CD4-positive, alpha-beta T cell treated with Interleukin-17A for 1 hour (primary cell): Measurements from ENCODE around the gene CASP12.
"Not testable (repeated sequence)": the region's sequence is repeated elsewhere in the genome, so short reads cannot be mapped to it uniquely, and the experiment has no call there.

Experiments used
- DNase-seq: peaks from one replicate; pipeline ENCODE4 v3.0.0-alpha.2; 2020

Gene CASP12

DNA sequence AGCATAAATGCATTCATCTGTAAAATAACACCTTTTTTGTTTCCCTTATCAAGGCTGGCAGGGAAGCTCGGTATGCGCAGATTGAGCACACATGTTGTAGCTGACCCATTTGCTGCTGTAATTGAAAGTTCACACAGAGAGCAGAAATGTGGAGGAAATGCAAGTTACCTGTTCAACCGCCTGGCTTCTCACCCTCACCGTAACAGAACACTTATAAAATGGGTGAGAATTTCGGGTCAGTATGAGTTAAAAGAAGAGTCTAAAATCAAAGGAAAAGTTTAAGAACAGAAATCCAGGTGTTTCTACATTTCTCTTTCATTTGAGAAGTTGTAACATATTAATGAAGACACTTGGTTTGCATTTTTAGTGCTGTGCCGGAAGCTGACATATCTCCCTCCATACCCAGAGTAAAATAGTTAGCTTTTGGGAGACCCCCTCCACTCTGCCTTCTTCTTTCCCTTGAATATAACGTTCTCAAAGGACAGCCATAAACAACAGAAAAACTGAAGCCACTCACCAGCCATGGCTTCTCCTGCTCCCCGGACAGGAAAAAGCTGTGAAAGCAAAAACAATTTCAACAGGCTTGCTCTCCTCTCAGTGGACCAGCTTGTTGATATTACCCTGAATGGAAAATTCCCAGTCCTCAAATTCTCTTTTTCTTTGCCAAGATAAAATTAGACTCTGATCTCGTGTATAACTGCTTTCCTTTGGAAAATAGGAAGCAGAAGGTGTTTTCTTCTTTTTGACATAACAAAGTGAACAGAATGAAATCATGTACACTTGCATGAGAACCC is at the start of gene CASP12:
CASP12 (minus strand) TSS at position 570 of the 794 bp plus-strand sequence.
- peak; percentile 49 for DNase-seq

DNA sequence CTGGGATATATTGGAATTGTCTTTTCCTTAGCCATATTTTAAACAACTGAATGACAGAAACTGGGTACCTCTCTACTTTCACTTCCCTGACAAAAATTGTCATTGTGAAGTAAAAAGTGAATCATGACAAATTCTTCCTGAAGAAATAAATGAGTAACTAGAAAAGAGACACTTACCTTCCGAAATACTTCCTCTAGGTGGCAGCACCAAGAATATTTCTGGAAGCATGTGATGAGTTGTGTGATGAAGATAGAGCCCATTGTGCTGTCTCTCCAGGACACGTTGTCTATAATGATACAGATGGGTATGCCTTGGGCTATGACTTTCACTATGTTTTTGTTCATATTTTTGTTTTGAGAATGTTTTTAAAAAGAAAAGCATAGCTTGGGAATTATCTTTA is 48.6 kb upstream of the CASP12 start:
- peak; percentile 76 for DNase-seq

DNA sequence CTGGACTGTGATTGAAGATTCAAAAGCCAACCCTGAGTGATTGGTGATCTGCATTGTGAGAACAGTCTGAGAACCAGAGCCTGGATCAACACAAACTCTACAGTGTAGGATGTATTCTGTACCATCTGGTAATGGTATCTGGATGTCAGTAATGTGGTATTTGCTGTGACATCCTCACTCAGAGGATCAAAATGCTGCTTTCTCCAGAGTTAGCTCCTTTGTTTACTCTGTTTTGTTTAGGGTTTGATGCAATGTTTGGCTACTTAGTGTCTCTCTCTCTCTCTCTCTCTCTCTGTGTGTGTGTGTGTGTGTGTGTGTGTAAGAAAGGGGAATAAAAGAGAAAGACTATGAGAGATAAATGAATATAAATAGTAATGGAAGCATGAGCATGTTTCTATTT is 45.8 kb upstream of the CASP12 start:
- DNase-seq, result no peak

DNA sequence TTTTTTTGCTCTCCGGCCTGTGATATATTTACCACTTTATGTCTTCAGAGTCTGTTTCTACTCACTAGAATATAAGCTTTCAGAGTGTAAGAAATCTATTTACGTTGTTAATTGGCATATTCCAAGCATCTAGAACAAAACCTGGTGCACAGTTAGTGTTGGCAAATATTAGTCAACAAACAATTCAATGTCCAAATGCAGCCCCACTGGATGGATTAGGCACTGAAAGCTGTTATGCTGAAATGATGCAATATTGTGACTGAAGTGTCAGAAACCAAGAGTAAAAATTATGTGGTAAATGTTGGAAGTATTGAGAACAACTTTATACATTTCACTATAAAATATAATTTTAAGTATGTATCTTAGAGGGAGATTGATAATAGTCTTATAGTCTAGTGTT is 45.3 kb upstream of the CASP12 start:
- DNase-seq, result no peak

DNA sequence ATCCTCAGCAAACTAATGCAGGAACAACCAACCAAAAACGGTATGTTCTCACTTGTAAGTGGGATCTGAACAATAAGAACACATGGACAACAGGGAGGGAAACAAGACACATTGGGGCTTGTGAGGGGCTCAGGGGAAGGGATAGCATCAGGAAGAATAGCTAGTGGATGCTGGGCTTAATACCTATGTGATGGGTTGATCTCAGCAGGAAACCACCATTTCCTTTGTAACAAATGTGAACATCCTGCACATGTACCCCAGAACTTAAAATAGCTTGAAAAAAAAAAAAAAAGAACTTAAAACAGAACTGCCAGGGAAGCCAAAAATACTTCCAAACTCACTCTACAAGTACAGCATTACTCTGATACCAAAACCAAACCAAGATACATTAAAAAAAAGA is 36.3 kb upstream of the CASP12 start:
- DNase-seq, result peak; percentile 39

DNA sequence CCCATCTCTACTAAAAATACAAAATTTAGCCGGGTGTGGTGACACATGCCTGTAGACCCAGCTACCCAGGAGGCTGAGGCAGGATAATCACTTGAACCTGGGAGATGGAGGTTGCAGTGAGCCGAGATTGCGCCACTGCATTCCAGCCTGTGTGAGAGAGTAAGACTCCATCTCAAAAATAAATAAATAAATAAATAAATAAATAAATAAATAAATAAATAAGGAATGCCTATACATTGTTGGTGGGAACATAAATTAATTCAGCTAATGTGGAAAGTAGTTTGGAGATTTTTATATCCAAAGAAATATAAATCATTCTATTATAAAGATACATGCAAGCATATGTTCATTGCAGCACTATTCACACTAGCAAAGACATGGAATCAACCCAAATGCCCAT is 35.8 kb upstream of the CASP12 start:
- not testable (repeated sequence) for DNase-seq

DNA sequence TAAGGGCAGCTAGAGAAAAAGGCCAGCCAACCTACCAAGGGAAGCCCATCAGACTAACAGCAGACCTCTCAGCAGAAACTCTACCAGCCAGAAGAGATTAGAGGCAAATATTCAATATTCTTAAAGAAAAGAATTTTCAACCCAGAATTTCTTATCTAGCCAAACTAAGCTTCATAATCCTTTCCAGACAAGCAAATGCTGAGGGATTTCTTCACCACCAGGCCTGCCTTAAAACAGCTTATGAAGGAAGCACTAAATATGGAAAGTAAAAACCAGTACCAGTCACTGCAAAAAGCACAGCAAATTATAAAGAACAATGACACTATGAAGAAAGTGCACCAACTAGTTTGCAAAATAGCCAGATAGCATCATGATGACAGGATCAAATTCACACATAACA is 30.6 kb upstream of the CASP12 start:
- no peak for DNase-seq

DNA sequence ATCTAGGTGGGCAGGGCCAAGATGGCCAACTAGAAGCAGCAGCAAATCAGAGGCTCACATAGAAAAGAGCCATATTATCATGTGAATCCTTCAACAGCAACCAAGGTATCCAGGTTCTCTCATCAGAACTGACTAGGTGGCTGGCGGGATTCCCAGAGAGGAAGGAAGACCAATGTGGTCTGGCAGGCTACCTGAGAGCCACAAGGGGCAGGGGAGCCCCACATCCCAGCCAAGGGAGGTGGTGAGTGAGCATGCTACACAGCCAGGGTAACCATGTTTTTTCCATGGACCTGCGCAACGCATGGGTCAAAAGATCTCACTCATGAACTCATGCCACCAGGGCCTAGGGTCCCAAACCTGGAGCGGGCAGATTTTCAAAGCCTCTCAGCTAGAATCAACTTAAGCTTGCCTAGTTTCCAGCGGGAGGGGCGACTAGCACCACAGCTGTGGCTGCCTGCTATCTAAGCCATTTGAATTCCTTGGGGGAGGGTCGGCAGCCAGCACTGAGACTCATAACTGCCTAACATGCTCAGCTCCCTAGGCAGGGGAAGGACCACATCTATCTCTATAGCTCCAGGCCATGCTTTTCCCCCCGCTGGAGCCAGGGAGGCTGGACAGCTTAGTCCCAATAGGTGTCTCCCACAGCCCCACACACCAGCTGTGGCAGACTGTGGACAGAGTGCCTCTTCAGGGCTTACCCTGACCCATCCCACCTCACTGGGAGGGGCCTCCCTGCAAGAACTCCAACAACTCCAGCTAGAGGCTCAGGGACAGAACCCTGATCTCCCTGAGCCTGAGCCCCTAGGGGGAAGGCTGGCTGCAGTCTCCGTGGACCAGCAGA is 28.7 kb upstream of the CASP12 start:
- DNase-seq, result no peak

DNA sequence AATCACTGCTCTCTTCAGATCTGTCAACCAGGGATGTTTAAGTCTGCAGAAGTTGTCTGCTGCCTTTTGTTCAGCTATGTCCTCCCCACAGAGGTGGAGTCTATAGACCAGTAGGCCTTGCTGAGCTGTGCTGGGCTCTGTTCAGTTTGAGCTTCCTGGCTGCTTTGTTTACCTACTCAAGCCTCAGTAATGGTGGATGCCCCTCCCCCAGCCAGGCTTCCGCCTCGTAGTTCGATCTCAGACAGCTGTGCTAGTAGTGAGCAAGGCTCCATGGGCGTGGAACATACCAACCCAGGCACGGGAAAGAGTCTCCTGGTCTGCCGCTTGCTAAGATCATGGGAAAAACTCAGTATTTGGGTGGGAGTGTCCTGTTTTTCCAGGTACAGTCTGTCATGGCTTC is 27.6 kb upstream of the CASP12 start:
- no peak for DNase-seq

DNA sequence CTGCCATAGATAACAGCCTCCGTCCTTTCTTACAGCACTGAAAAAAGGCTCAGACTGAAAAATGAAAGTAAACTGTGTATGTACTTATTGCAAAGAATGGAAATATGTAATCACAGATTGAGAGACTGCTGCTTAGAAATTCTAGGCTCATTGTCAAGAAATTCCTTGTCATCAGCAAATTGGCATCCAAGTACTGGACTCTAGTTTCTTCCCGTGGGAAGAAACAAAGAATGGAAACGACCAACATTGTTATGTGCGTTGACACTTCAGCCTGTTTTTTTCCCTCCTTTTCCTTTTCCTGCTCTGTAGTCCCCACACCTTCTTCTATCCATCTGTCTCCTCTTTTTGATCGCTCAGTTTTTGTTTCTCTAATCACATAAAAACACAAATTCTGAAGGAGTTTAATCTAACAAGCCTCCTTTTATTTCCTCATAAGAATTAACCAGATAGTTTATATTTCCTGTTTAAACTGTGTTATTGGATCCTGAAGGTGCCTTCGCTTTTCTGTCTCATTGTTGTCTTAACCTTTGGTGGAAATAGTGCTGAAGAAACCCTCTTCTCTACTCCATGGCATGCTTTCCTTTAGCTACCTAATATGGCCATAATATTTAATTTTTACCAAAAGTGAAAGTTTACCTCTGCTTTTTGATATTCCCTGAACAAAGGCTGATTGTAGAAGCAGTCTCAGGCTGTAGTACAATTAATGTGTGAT is 20.0 kb upstream of the CASP12 start:
- peak; percentile 55 for DNase-seq

DNA sequence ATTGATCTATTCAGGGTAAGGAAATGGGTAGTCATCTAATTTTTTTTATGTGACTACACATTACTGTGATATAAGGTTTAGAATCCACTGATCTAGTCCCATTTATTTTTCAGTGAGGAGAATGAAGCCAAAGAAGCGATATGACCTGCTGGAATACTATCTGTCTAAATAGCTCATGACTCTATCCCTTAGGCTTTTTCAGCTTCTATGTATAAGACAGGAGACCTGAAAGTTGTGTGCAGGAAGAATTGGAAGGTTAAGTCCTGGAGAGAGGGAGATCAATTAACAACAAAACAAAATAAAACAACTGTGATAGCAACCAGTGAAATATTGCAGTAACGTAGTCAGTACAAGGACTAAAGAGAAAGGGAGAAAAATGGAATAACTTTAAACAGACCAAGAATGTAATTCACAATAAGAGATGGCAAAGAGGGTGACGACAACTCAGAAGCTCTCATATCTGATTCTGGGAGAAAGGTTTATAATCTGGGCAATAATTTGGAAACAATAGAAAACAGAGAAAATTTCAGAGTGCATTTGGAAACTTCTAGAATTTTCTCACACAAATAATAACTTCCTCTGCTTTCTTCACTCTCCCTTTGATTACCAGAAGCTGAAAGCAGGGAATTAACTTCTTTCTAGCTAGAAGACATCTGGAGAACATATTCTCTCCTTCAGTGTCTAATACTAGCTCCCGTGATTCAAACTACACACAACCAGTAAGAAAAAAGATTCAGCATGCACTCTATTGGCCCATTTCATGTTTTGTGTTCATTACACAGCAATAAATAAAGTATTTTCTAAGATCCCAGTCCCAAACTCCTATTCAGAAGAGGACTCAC is 19.2 kb upstream of the CASP12 start:
- no peak for DNase-seq

DNA sequence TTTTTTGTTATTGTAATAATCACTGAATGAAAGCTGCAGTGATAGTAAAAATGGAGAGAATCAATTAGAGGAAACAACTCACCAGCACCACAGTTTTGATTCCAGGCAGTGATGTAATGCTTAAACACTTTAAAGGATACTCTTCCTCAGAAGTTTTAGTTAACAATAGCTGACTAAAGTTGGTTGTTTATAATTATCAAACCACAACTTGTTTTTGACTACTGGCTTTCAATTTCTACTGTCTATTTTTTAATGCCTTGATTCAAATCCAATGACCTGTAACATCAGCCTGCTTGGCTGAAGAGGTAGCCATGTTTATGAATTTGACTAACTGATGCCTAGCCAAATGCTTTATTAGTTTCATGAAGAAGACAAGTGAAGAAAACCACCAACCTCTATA is 18.2 kb upstream of the CASP12 start:
- DNase-seq, result peak; percentile 32

DNA sequence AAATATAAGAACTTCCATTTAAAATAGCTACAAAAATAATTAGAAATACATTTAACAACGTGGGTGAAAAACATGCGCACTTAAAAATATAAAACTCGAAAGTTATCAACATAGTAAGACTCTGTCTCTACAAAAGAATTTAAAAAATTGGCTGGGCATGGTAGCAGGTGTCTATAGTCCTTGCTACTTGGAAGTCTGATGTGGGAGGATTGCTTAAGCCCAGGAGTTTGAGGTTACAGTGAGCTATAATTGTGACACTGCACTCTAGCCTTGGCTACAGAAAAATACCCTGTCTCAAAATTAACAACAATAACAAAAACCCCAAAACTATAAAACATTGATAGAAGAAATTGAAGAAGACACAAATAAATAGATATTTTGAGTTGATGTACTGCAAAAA is 13.8 kb upstream of the CASP12 start:
- no peak for DNase-seq

DNA sequence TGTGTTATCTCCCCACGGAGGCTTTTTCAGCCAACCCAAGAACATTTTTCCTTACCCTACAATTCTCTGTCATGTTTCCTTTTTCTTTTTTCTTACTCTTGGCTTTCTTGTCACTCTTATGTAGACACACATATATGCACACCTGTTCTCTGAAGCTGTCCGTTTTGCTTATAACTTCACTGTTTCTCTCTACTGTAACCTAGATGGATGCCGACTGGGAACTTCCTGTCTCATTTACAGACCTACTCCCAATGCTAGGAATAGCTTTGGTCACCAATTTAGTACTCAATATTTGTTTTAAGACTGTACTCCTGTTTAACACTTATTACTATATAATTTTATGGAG is 9.9 kb upstream of the CASP12 start:
- no peak for DNase-seq

DNA sequence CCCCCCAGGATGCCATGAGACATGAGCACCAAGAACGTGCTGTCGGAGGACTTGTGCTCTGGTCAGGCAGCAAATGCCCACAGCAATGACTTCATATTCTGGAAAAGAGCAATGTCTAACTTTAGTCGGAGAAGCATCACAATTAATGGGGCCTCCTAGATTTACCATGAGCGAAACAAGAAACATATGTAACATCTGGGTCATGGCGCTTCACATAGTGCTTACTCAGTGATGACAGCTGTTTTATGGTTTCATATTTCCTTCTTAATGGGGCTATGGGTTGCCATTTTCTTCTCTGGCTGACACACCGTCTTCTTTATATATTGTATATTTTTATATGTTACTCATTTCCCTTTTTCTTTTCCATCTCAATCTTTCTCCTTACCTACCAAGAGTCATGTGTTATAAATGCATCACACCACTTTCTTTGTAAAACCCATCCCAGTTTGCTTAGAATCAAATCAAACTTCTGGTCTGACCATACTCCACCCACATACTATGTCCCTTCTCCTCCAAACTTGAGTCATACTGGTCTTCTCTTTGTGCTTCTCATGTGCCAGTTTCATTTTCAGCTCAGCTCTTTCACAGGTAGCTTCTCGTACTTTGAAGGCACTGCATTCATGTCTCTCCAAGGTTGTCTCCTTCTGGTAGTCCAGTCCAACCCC is 9.4 kb upstream of the CASP12 start:
- DNase-seq, result peak; percentile 32

DNA sequence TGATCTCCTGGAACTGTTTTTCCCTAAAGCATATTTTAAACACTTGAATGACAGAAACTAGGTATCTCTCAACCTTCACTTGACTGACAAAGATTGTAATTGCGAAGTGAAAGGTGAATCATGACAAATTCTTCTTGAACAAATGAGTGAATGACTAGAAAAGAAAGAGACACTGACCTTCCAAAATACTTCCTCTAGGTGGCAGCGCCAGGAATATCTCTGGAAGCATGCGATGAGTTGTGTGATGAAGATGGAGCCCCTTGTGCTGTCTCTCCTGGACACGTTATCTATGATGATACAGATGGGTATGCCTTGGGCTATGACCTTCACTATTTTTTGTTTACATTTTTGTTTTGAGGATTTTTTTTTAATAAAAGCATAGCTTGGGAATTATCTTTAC is 7.0 kb upstream of the CASP12 start:
- DNase-seq, result no peak

DNA sequence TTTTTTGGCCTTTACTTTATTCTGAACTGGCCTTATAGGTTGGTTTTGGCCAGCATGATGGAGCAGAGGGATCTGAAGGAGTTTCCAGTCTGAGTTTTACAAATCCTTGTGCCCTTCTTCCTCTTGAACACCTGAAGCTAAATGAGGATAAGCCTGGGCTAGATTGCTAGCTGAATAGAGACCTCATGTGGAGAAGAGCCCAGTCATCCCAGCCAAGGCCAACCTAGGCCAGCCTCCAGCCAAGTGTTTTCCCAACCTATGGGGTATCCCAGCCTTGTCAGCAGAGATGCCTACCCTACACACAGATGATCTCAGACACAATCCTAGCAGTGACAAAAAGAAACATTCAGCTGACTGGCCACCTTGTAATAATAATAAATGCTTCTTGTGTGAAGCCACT is 966 bp upstream of the CASP12 start:
- DNase-seq, result no peak

DNA sequence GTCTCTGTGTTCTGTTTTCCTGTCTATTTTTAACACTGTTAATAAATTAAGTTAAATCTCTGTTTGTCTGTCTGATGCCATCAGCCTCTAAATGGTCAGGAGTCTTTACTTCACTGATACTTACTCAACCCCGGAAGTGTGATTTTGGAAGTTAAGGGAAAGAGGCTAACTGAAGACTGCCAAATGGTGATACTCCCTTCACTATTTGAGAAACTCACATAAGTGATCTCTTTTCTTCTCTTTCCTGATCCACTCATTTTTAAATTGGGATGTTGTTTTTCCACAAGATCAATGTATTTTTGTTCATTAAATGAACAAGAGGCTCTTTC is 389 bp upstream of the CASP12 start:
- no peak for DNase-seq

DNA sequence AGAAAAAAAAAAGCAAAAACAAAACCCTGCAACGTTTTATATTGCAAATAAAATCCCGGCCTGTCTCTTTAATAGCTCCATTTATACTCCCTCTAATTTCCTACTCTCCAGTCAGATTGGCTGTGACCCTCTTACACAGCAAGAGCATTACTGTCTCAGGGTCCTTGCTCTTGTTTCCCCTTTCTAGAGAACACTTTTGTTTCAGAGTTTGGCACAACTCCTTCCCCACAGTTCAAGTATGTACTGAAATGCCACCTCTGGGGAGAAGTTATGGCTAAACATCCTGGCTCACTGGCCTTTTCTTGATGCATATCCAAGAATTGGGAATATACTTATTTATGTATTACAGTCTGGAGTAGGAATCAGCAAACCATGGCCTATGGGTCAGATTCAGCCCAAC is 2.6 kb downstream of the CASP12 start:
- DNase-seq, result no peak

DNA sequence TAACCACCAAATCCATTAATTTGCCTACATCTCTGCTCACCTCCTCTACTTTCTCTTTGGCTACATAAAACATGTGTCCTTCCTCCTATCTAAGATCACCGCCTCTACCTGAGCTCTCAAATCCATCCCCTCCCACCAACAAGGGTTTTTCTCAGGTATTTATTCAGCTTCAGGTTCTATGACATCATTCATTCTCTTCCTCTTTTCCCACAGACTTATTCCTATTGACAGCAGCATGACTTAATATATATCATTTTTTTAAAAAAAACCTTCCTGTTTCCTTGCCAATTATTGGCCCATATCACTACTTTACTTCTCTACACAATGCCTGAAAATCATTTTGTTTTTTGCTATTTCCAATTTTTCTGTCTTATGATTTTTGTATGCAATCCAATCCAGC is 4.4 kb downstream of the CASP12 start:
- DNase-seq, result no peak

DNA sequence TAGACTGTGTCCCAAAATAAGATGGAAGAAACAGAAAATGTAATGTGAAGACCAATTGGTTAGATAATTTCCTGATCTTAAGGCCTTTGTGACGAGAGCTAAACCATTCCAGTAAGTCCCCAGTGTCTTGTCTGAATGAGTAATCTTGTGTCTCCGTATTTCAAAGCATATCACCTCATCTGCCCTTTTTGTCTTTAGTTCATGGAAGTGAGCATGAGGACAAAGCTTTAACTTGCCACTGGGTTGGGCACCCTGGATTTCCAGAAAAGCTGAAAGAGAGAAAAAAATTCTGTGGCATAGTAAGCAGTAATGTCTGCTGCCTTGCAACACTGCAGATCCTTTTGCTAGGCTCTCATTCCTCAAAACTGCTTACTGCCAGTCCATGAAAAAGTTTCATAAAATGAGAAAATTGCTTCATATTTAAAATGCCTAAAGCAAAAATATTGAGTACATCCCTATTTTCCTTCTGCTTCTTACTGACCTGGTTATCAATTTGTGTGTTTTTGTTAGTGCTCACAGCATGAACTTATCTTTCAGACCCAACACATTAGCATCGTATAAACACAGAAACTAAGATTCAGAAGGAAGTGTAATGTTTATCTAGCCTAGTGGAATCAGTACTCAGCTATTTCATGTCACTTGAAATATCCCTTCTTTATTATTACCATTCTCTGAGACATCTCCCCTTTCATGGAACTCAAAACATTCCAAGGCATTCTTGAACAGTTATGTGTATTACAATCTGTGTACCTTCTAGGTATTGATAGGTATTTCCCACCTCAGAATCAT is 5.3 kb downstream of the CASP12 start:
- no peak for DNase-seq

DNA sequence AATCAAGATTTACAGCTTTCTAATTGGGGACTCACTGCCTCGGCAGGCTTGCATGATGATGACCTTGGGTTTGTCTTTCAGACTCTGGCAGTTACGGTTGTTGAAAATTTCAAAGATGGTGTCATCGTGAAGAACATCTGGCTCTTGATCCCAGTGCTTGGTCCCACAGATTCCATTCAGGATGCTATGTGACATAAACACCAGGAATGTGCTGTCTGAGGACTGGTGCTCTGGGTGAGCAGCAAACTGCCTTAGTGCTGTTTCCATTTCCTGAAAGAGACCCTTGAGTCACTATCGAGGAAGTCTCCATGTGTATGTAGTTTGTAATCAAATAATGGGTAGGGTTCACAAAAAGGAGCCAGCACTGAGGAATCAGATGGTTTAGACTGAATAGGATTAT is 7.1 kb downstream of the CASP12 start:
- DNase-seq, result no peak
